ENCODE data around the gene MOK.

- TF ChIP-seq, protein P1, sequence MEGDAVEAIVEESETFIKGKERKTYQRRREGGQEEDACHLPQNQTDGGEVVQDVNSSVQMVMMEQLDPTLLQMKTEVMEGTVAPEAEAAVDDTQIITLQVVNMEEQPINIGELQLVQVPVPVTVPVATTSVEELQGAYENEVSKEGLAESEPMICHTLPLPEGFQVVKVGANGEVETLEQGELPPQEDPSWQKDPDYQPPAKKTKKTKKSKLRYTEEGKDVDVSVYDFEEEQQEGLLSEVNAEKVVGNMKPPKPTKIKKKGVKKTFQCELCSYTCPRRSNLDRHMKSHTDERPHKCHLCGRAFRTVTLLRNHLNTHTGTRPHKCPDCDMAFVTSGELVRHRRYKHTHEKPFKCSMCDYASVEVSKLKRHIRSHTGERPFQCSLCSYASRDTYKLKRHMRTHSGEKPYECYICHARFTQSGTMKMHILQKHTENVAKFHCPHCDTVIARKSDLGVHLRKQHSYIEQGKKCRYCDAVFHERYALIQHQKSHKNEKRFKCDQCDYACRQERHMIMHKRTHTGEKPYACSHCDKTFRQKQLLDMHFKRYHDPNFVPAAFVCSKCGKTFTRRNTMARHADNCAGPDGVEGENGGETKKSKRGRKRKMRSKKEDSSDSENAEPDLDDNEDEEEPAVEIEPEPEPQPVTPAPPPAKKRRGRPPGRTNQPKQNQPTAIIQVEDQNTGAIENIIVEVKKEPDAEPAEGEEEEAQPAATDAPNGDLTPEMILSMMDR (IDR thresholded peaks at IDR 0.05; ENCODE audit: insufficient read depth, low read length, poor library complexity, severe bottlenecking) = no peak
- TF ChIP-seq EZH2phosphoT487 (conservative IDR thresholded peaks at IDR 0.05; ENCODE audit: low read length) = no peak
Measured at GRCh38 chr14:102256716-102257115, 48.2 kb downstream of the MOK start.

Data from SU-DHL-6 (cell line).